Smooth muscle cell (in vitro differentiated cells): Measurements from ENCODE around the gene SFRP2. TPM values are rescaled to one million over a fixed set of nuclear protein-coding genes. Genes with fewer than 3 reads are reported as not detected.

Experiments
- DNase-seq: peaks from one replicate; lab custom pipeline; 2025; ENCODE audit not compliant: unreplicated experiment; lab: John Stamatoyannopoulos, UW
- H2AFZ ChIP-seq: fragments of 200-600 bp; sonication (generic); 2 replicates; pipeline ENCODE4 v1.6.0; 2016; ENCODE audit warnings: antibody characterized with exemption, low read depth, mild to moderate bottlenecking
- H3F3A ChIP-seq: fragments of 200-600 bp; sonication (generic); 2 replicates; pipeline ENCODE4 v1.6.0; 2017; ENCODE audit warnings: antibody characterized with exemption, low read depth
- H3K27ac ChIP-seq: fragments of 200-600 bp; sonication (generic); 2 replicates; pipeline ENCODE4 v1.5.1; 2016; ENCODE audit warnings: low read depth, mild to moderate bottlenecking
- H3K27me3 ChIP-seq: fragments of 200-600 bp; sonication (generic); 2 replicates; pipeline ENCODE4 v1.6.1; 2016; ENCODE audit warnings: low read depth, mild to moderate bottlenecking
- H3K36me3 ChIP-seq: fragments of 200-600 bp; sonication (generic); 2 replicates; pipeline ENCODE4 v1.5.1; 2016; ENCODE audit warnings: low read depth
- H3K4me1 ChIP-seq: fragments of 200-600 bp; sonication (generic); 2 replicates; pipeline ENCODE4 v1.5.1; 2016; ENCODE audit warnings: low read depth
- H3K4me2 ChIP-seq: fragments of 200-600 bp; sonication (generic); 2 replicates; pipeline ENCODE4 v1.6.0; 2016; ENCODE audit warnings: mild to moderate bottlenecking
- H3K4me3 ChIP-seq: fragments of 200-600 bp; sonication (generic); 2 replicates; pipeline ENCODE4 v1.5.1; 2016; ENCODE audit warnings: mild to moderate bottlenecking
- H3K79me2 ChIP-seq: fragments of 200-600 bp; sonication (generic); 2 replicates; pipeline ENCODE4 v1.6.0; 2016; ENCODE audit warnings: low read depth, mild to moderate bottlenecking
- H3K9ac ChIP-seq: fragments of 200-600 bp; sonication (generic); 2 replicates; pipeline ENCODE4 v1.6.0; 2016; ENCODE audit warnings: low read depth
- H3K9me3 ChIP-seq: fragments of 200-600 bp; sonication (generic); replicated peaks from 2 replicates; pipeline ENCODE4 v1.5.1; 2016; ENCODE audit warnings: low read depth
- H4K20me1 ChIP-seq: fragments of 200-600 bp; sonication (generic); 2 replicates; pipeline ENCODE4 v1.6.0; 2016; ENCODE audit warnings: low read depth
- CTCF ChIP-seq: fragments of 200-600 bp; sonication (generic); IDR thresholded peaks from 2 replicates; pipeline ENCODE4 v1.5.1; 2017; ENCODE audit warnings: borderline replicate concordance, mild to moderate bottlenecking, antibody characterized with exemption; ENCODE audit not compliant: insufficient read depth, poor library complexity, severe bottlenecking
- WGBS: methylation state at CpG from one replicate; pipeline ENCODE4 v1.1.7; 2016; ENCODE audit warnings: low lambda C conversion rate; 5-methylcytosine and 5-hydroxymethylcytosine counted together
- polyA plus RNA-seq: library from polyadenylated mRNA; unstranded; fragments of >200 nt; fragmentation: Nextera tagmentation; extraction: Ambion mirVana; gene quantifications from 2 replicates; pipeline ENCODE4 v1.2.1, GENCODE V29; 2016
- total RNA-seq: library from RNA; depleted of rRNA; stranded (reverse); fragments of >200 nt; gene quantifications from 2 replicates; pipeline ENCODE4 v1.2.3, GENCODE V29; 2014

Gene SFRP2
- total and polyA plus RNA-seq, 2 experiments from 2014 or later = 0.49 to 0.67 TPM

GRCh38 chr4:153799694-153800074, 10.8 kb upstream of the SFRP2 start:
- Histone ChIP-seq H3K4me2 (no peak overlapping the region), H3K4me1 (peaks cover 9% of the 10 kb centered on the region), H3K9ac (no peak overlapping the region), H3F3A (no peaks in the 10 kb centered on the region), H2AFZ (no peak overlapping the region), H3K36me3 (no peaks in the 10 kb centered on the region), H3K79me2 (no peaks in the 10 kb centered on the region), H3K27me3 (peaks cover 36% of the 10 kb centered on the region), H3K9me3 (no peaks in the 10 kb centered on the region), H3K4me3 (no peak overlapping the region), H3K27ac (no peak overlapping the region), H4K20me1 (no peaks in the 10 kb centered on the region)
- DNase-seq = no peak
- WGBS = 24% methylated on average over 2 of the region's 2 CpGs
- no peak for TF ChIP-seq CTCF

GRCh38 chr4:153798901-153799693, 10.2 kb upstream of the SFRP2 start:
- TF ChIP-seq CTCF = no peak
- Histone ChIP-seq H3K27ac (no peak overlapping the region), H2AFZ (no peak overlapping the region), H3F3A (no peaks in the 10 kb centered on the region), H3K36me3 (no peaks in the 10 kb centered on the region), H3K4me1 (peaks cover 6% of the 10 kb centered on the region), H3K9me3 (no peaks in the 10 kb centered on the region), H3K27me3 (peaks cover 42% of the 10 kb centered on the region), H3K4me2 (no peak overlapping the region), H3K79me2 (no peaks in the 10 kb centered on the region), H4K20me1 (no peaks in the 10 kb centered on the region), H3K4me3 (no peak overlapping the region), H3K9ac (no peak overlapping the region)
- DNase-seq = no peak
- 87% methylated on average over 3 of the region's 3 CpGs for WGBS

DNA sequence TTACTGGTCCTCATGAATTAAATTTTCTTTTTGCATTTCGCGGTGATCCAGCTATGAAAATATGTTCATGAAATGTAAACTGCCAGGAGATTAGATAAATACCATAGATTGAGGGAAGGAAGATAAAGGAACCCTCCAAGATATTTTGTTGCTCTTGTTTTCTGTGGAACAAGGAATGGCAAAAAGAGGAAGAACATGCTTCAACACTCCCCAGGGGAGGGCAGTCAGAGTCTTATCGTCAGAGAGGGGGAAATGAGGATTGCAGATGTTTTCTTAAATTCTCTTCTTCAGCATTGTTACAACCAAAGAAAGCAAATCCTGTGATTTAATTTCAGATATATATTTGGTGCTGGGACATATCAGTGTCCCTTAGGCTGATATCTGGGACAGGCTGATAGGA, 9.5 kb upstream of the SFRP2 start:
- Histone ChIP-seq H3K9me3 (no peaks in the 10 kb centered on the region), H3K79me2 (no peaks in the 10 kb centered on the region), H4K20me1 (no peaks in the 10 kb centered on the region), H3K27ac (no peak overlapping the region), H3K36me3 (no peaks in the 10 kb centered on the region), H3F3A (no peaks in the 10 kb centered on the region), H3K9ac (no peak overlapping the region), H3K4me1 (peaks cover 6% of the 10 kb centered on the region), H2AFZ (no peak overlapping the region), H3K4me3 (no peak overlapping the region), H3K27me3 (peaks cover 49% of the 10 kb centered on the region), H3K4me2 (no peak overlapping the region)
- no peak for TF ChIP-seq CTCF
- DNase-seq = no peak
- WGBS = 68% methylated on average over 3 of the region's 3 CpGs

DNA sequence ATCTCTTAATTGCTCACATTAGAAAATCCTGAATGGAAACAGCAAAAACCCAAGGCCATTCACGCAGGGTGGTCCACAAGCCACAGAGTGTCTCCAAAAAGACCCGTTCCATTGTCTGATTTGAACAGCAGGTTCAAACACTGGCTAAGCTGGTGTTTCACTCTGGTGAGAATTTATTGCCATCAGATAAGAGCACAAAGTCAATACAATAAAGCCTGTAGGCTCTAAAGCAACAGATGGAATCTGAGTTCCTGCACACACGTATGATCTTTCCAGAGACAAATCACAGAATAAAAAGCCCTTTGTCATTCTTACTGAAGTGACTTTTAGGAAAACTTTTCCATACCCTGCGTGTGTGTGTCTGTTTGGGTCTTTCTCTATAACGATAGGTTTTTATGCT, 5.1 kb upstream of the SFRP2 start:
- Histone ChIP-seq H3K4me2 (no peak overlapping the region), H3K4me1 (peaks cover 34% of the 10 kb centered on the region), H2AFZ (no peak overlapping the region), H3K9ac (no peak overlapping the region), H4K20me1 (no peaks in the 10 kb centered on the region), H3K27ac (no peak overlapping the region), H3K36me3 (no peaks in the 10 kb centered on the region), H3K27me3 (peaks cover 92% of the 10 kb centered on the region), H3F3A (peaks cover 6% of the 10 kb centered on the region), H3K9me3 (no peaks in the 10 kb centered on the region), H3K4me3 (no peak overlapping the region), H3K79me2 (no peaks in the 10 kb centered on the region)
- DNase-seq = no peak
- WGBS = 60% methylated on average over 5 of the region's 5 CpGs
- TF ChIP-seq CTCF = no peak
